Measurements from ENCODE around the gene LRRC23.

LRRC23 gene

GRCh38 chr12:6914947-6915788 is 10.5 kb downstream of the LRRC23 start:
- TF ChIP-seq POLR2AphosphoS5 (IDR thresholded peaks at IDR 0.05; ENCODE audit: low read depth) (no peak), CTCF (IDR thresholded peaks at IDR 0.05; ENCODE audit: insufficient read depth, low read length) (no peak), REST (IDR thresholded peaks at IDR 0.05; ENCODE audit: insufficient replicate concordance, low read depth) (no peak), SPI1 (IDR thresholded peaks at IDR 0.05; ENCODE audit: borderline replicate concordance, low read depth) (no peak), GABPA (IDR thresholded peaks at IDR 0.05; ENCODE audit: low read depth) (no peak)
- DNase-seq (ENCODE audit: low read depth in 1 of 2, low spot score in 1 of 2), result no peak
- Histone ChIP-seq H3K4me3 (replicated peaks; ENCODE audit: insufficient read depth, low read length) (peak overlapping the region; percentile 50), H3K27ac (replicated peaks) (no peak overlapping the region), H3K27me3 (ENCODE audit: insufficient read depth, poor library complexity, severe bottlenecking) (peaks cover 20% of the 10 kb centered on the region)

GRCh38 chr12:6915789-6916285 is 11.2 kb downstream of the LRRC23 start:
- no peak for TF ChIP-seq REST (IDR thresholded peaks at IDR 0.05; ENCODE audit: insufficient replicate concordance, low read depth)
- Histone ChIP-seq H3K4me3 (replicated peaks; ENCODE audit: insufficient read depth, low read length) (no peak overlapping the region), H3K27ac (replicated peaks) (no peak overlapping the region), H3K27me3 (ENCODE audit: insufficient read depth, poor library complexity, severe bottlenecking) (peaks cover 20% of the 10 kb centered on the region)
- no peak for DNase-seq (ENCODE audit: low read depth in 1 of 2, low spot score in 1 of 2)

GRCh38 chr12:6916426-6917200 is 12.0 kb downstream of the LRRC23 start:
- Histone ChIP-seq H3K27ac (replicated peaks) (no peak overlapping the region), H3K4me3 (replicated peaks; ENCODE audit: insufficient read depth, low read length) (no peak overlapping the region), H3K27me3 (ENCODE audit: insufficient read depth, poor library complexity, severe bottlenecking) (peaks cover 20% of the 10 kb centered on the region)
- no peak for TF ChIP-seq POLR2AphosphoS5 (IDR thresholded peaks at IDR 0.05; ENCODE audit: low read depth)
- TF ChIP-seq GABPA (IDR thresholded peaks at IDR 0.05; ENCODE audit: low read depth), result no peak
- no peak for DNase-seq (ENCODE audit: low read depth in 1 of 2, low spot score in 1 of 2)

- Histone ChIP-seq H3K27me3 (ENCODE audit: insufficient read depth, poor library complexity, severe bottlenecking) (peaks cover 20% of the 10 kb centered on the region), H3K4me3 (replicated peaks; ENCODE audit: insufficient read depth, low read length) (no peak overlapping the region), H3K27ac (replicated peaks) (no peak overlapping the region)
- TF ChIP-seq REST (IDR thresholded peaks at IDR 0.05; ENCODE audit: insufficient replicate concordance, low read depth) (no peak), GABPA (IDR thresholded peaks at IDR 0.05; ENCODE audit: low read depth) (no peak), SPI1 (IDR thresholded peaks at IDR 0.05; ENCODE audit: borderline replicate concordance, low read depth) (no peak), CTCF (IDR thresholded peaks at IDR 0.05; ENCODE audit: insufficient read depth, low read length) (no peak), POLR2AphosphoS5 (IDR thresholded peaks at IDR 0.05; ENCODE audit: low read depth) (no peak)
- DNase-seq (ENCODE audit: low read depth in 1 of 2, low spot score in 1 of 2), result no peak
Observed at GRCh38 chr12:6917491-6918231, 13.0 kb downstream of the LRRC23 start.
